ENCODE data around the gene LPGAT1.
A peak's percentile ranks its signal among the peaks of the same experiment; 100 is the strongest.

LPGAT1 gene

GRCh38 chr1:211842518-211842917 is 12.0 kb upstream of the LPGAT1 start:
- Histone ChIP-seq H3K4me1 (no peaks in the 10 kb centered on the region), H3K36me3 (no peaks in the 10 kb centered on the region), H3K27me3 (no peaks in the 10 kb centered on the region), H3K4me3 (ENCODE audit: low read depth, low read length) (no peak overlapping the region), H3K9me3 (no peaks in the 10 kb centered on the region)
- TF ChIP-seq CTCF (IDR thresholded peaks at IDR 0.05; ENCODE audit: low read depth, low read length): no peak
- no peak for DNase-seq

- no peak overlapping the region for H3K4me3 ChIP-seq (ENCODE audit: low read depth, low read length)
- H3K4me1 ChIP-seq: no peaks in the 10 kb centered on the region
- H3K27me3 ChIP-seq: no peaks in the 10 kb centered on the region
- DNase-seq: no peak
- H3K9me3 ChIP-seq: no peaks in the 10 kb centered on the region
- no peak for TF ChIP-seq CTCF (IDR thresholded peaks at IDR 0.05; ENCODE audit: low read depth, low read length)
- no peaks in the 10 kb centered on the region for H3K36me3 ChIP-seq
Measured at GRCh38 chr1:211839106-211839505, 8.5 kb upstream of the LPGAT1 start.

- H3K4me3 ChIP-seq (ENCODE audit: low read depth, low read length): no peak overlapping the region
- H3K27me3 ChIP-seq: no peaks in the 10 kb centered on the region
- DNase-seq: no peak
- H3K4me1 ChIP-seq: peaks cover 18% of the 10 kb centered on the region
- no peaks in the 10 kb centered on the region for H3K9me3 ChIP-seq
- no peak for TF ChIP-seq CTCF (IDR thresholded peaks at IDR 0.05; ENCODE audit: low read depth, low read length)
- no peaks in the 10 kb centered on the region for H3K36me3 ChIP-seq
Measured at GRCh38 chr1:211833174-211833820, 2.7 kb upstream of the LPGAT1 start.

GRCh38 chr1:211832661-211833060 is 2.1 kb upstream of the LPGAT1 start:
- Histone ChIP-seq H3K36me3 (no peaks in the 10 kb centered on the region), H3K4me3 (ENCODE audit: low read depth, low read length) (no peak overlapping the region), H3K4me1 (peaks cover 18% of the 10 kb centered on the region), H3K9me3 (no peaks in the 10 kb centered on the region), H3K27me3 (no peaks in the 10 kb centered on the region)
- no peak for DNase-seq
- TF ChIP-seq CTCF (IDR thresholded peaks at IDR 0.05; ENCODE audit: low read depth, low read length): no peak

GRCh38 chr1:211831558-211832323 is 1.2 kb upstream of the LPGAT1 start:
- Histone ChIP-seq H3K36me3 (no peaks in the 10 kb centered on the region), H3K4me1 (peaks cover 18% of the 10 kb centered on the region), H3K4me3 (ENCODE audit: low read depth, low read length) (no peak overlapping the region), H3K27me3 (no peaks in the 10 kb centered on the region), H3K9me3 (no peaks in the 10 kb centered on the region)
- DNase-seq: peak; percentile 65
- no peak for TF ChIP-seq CTCF (IDR thresholded peaks at IDR 0.05; ENCODE audit: low read depth, low read length)

- Histone ChIP-seq H3K9me3 (no peaks in the 10 kb centered on the region), H3K4me3 (ENCODE audit: low read depth, low read length) (peak overlapping the region; percentile 89), H3K36me3 (no peaks in the 10 kb centered on the region), H3K27me3 (no peaks in the 10 kb centered on the region), H3K4me1 (peaks cover 18% of the 10 kb centered on the region)
- TF ChIP-seq CTCF (IDR thresholded peaks at IDR 0.05; ENCODE audit: low read depth, low read length): no peak
- no peak for DNase-seq
Measured at GRCh38 chr1:211830055-211830327, 572 bp downstream of the LPGAT1 start.
